Skin of body (tissue), 2 donors: ENCODE data around the gene MEIS3. TPM values are rescaled to one million over a fixed set of nuclear protein-coding genes. Genes with fewer than 3 reads are reported as not detected.

Experiments used
- DNase-seq: peaks from one replicate; lab custom pipeline; 2025; lab: John Stamatoyannopoulos, UW
- total RNA-seq: library from RNA; depleted of rRNA; stranded (reverse); fragments of >200 nt; gene quantifications from one replicate; pipeline ENCODE4 v1.2.3, GENCODE V29; 2014

Gene MEIS3
- total RNA-seq, 1 donor from 2014 or later, result 12.8 TPM

DNA sequence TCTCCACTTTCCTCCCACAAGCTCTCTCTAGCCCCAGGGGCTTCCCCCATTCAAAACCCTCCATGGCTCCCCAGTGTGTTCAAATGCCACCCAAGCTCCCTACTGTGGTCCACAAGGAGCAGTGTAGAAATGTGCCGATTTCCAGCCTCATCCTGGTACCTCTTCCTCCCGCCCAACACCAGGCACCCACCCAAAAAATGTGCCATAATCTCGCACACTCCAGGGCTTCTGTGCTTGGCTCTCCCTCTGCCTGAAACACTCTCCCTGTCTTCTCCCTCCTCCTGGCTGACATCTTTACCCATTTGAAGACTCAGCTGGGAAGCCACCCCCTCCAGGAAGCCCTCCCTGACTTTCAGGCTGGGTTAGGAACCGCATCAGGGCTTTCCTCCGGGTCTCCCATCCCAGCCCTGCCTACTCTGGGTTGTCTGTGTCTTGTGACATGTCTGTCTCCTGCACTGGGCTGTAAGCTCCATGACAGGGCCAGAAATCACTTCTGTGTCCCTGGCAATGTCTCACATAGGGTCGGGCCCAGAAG, 16.6 kb upstream of the MEIS3 start:
- DNase-seq, result no peak

DNA sequence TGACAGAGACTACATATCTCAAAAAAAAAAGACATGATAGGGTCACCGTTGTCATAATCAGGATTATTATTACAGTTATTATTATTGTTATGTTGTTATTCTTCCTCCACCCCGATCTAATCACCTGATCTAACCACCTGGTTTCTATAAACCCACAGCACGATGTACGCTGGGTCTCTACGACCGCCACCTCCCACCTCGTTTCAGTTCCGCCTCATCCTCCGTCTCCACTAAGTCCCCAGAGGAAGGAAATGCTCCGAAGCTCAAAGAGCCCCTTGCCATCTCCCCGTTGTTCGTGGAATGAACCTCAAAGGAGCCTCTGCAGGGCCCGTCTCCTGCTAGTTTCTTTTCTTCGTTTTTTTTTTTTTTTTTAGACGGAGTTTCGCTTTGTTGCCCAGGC, 15.9 kb upstream of the MEIS3 start:
- no peak for DNase-seq

DNA sequence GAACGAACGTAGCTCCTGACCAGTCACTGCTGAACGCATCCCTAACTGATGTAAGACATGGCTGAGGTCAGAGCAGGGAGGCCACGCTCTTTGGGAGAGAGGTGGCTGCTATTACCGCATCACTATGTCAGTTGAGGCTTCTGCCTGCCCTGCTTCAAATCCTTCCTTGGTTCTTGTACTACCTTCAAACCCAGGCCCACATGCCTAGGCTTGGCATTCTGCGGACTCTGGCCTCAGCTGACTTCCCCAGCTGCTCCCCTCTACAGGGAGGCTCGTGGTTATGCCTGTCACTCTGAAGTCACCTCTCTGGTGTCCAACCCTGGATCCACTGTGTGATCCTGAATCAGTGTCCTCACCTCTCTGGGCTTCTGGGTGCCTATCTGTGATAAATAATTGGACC, 14.8 kb upstream of the MEIS3 start:
- no peak for DNase-seq

DNA sequence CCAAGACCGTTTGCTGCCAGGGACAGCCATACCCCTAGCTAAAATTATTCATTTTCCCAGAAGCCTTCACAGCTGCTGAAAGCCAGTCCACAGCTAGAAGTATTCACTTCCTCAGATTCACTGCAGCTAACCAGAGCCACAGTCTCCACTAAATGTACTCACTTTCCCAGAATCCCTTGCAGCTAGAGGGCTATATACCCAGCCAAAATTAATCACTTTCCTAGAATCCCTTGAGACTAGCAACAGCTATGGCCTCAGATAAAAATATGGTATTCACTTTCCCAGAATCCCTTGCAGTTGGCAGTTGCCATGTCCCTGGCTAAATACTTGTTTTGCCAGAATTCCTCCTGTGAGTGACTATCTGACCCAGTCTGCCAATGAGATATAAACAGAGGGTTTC, 13.8 kb upstream of the MEIS3 start:
- DNase-seq, result no peak

DNA sequence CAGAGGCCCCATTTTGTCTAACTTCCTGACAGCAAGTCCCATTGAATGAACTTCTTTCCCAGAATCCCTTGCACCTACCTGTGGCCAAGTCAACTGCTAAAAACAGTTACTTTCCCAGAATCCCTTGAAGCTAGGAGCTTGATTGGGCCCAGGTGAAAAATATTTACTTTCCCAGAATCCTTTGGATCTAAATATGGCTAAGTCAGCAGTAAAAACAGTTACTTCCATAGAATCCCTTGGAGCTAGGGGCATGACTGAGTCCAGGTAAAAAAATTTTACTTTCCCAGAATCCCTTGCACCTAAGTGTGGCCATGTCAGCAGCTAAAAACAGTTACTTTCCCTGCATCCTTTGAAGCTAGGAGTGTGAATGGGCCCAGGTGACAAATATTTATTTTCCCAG, 13.2 kb upstream of the MEIS3 start:
- DNase-seq, result no peak

DNA sequence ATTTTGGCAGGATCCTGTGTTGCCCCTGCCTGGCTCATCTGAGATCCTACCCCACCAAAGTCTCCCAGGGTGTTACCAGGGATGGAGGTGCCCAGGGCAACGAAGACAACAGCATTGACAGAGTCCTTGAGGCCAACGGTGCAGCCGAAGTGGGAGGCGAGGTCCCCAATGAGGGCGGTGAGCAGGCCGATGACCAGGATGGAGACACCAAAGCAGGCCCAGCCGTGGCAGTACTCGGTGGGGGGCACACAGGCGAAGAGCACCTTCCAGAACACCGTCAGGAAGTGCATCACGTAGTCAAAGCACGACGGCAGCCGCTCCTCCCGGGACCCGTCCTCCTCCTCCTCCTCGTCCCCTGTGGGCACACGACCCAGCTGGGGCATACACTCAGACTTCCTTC, 12.8 kb upstream of the MEIS3 start:
- DNase-seq, result no peak

DNA sequence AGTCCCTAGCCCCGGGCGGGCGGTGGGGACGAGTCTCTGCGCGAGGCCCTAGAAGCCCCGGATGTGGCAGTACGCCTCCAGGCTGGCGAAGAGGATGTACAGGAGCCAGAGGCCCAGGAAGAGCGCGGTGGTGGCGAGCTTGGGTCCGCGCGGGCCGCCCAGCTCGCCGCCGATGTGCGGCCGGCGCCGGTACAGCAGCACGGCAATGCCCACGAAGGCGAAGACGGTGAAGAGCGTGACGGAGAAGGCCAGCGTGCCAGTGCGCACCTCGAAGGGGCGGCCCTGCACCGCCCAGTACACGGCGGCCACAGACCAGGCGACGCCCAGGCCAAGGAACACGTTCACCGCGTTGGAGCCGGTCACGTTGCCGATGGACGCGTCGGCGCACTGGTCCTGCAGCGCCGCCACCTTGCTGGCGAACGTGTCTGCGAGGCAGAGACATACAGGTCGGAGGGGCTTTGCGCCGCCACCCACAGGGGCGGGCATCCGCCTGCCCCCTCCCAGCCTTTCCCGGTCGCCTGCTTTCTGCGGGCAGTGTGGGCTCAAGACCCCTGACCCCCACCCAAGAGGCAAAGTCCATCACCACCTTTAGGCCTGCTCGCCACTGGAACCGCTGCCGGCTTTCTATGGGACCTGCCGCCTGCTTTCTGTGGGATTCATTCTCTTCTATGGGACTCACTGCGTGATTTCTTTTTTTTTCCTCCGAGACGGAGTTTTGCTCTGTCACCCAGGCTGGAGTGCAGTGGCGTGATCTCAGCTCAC, 10.9 kb upstream of the MEIS3 start:
- DNase-seq, result no peak

DNA sequence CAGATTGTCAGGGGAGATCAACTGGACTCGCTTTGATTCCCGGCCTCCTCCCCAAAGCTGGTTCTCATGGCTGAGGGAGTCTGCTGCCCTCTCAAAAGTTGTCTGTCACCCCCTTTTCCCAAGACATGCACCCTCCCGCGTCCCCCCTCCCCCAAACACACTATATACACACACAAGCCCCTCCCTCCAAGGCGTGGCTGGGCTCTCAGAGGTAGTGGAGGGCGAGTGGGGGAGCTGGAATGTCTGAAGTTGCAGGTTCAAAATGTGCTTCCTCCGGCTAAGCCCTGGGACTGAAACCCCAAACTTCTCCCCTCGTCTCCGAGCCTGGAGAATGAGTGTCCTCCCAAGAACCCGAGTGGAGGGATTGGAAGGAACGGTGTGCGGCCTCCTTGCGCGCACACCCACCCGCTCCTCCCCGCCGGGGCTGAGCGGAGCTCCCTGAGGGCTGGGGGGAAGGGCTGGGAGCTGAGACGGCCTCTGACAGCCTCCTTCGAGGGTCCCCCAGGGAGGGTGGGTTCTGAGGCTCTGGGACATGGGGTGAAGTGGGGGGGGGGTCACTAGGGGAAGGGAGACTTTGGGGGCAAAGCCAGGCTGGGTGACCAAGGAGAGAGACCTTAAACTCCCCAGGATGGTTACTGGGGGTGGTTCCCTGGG, 9.9 kb upstream of the MEIS3 start:
- DNase-seq, result no peak

DNA sequence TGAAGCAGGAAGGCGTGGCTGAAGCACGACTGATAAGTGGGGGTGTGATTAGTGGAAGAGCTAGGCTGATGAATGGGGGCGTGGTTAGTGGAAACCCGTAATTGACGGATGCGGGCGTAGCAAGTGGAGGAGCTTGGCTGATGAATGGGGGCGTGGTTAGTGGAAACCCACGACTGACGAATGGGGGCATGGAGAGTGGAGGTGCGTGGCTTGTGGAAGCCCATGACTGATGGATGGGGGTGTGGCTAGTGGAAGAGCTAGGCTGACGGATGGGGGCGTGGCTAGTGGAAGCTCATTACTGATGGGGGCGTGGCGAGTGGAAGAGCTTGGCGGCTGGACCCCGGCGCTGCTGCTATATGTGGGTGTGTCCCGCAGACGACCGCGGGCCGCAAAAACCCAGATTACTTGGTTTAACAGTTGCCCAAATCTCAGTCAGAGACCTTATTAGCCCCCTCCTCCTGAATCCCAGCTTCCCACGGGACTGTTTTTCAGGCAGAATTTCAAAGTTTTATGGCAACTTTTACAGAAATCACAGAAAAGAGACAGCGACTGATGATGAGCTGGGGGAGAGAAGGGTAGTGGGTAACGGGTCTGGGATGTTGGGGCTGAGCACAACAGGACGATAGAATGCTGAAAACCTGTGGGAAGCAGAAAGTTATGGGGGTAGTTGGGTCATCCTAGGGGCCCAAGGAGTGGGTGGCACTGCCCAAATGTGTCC, 9.0 kb upstream of the MEIS3 start:
- peak; percentile 82 for DNase-seq

DNA sequence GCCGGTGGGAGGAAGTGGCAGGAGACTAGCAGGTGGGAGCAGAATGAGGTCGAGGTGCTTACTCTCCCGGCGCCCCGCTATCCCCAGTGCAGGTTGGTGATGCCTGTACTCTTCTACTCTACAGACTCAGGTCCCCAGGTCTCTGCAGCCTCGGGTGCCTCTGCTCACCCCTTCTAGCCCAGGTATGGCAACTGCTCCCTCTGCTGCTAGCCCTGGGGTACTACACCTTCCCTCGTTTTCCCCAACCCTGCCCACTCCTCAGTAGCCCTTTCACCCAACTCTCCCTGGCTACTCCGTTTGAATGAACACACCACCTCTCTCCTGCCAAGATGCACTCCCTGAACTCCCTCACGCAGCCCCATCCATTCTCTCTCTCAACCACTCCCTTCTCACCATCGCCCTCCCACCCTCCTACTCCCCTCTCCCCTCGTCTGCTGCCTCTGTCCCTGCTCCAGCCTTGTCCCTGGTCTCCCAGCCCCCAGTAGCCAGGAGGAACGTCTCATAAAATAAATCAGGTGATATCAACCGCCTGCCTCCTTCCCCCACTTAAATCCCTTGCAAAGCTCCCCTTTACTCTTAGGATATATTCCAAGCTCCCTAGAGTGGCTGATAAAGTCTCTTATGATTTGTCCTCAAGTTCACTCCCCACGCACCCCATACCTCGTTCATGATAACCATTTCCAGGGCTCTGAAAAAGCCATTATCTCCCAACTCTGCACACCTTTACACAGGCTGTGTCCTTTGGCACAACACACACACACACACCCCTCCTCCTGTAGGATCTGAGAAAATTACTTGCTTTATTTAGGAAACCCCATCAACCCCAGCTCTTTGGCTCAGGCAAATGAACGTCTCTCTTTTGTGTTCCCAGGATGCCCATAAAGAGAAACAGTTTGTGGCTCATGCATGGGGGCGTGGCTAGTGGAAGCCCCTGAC, 8.2 kb upstream of the MEIS3 start:
- DNase-seq, result no peak

DNA sequence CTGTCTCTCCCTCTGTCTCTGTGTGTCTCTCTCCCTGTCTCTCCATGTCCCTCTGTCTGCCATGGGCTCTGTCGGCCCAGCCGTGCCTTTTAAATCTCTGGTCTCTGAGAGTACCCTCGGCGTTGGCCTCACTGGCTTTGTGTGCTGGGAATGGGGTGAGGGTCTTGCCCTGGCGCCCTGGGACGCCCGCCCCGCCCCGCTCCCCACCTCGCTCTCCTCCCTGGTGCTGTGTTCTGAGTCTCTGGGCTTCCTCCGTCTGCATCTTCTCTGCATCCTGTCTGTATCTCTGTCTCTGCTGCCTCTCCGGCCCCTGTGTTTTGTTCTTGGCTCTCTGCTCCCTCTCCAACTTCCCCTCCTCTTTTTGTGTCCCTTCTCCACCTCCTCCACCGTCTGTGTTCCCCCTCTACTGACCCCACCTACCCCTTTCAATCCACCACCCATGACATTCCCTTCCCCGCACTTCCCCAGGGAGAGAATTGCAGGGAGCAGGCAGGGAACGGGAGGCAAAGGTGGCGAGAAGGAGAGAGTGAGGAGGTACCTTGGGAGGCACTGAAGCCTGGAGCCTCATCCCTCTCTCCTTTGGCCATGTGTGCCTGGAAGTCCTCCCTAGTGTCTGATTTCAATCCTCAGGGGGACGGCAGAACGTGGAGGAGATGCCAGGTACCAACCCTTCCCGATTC, 4.0 kb upstream of the MEIS3 start:
- DNase-seq, result no peak

DNA sequence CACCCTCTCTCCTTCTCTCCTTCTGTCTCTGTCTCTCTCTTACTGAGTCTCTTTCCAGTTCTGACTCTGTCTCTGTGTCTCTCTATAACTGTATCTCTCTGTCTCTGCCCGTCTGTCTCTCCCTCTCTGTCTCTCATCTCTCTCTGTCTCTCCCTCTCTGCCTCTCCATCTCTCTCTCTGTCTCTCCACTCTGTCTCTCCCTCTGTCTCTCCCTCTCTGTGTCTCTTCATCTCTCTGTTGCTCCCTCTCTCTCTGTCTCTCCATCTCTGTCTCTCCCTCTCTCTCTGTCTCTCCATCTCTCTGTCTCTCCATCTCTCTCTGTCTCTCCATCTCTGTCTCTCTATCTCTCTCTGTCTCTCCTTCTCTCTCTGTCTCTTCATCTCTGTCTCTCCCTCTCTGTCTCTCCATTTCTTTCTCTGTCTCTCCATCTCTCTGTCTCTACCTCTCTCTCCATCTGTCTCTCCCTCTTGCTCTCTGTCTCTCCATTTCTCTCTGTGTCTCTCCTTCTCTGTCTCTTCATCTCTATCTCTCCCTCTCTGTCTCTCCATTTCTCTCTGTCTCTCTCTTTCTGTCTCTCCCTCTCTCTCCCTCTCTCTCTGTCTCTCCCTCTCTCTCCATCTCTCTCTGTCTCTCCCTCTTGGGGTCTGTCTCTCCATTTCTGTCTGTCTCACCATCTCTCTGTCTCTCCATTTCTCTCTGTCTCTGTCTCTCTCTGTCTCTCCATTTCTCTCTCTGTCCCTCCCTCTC, 3.3 kb upstream of the MEIS3 start:
- DNase-seq, result no peak

DNA sequence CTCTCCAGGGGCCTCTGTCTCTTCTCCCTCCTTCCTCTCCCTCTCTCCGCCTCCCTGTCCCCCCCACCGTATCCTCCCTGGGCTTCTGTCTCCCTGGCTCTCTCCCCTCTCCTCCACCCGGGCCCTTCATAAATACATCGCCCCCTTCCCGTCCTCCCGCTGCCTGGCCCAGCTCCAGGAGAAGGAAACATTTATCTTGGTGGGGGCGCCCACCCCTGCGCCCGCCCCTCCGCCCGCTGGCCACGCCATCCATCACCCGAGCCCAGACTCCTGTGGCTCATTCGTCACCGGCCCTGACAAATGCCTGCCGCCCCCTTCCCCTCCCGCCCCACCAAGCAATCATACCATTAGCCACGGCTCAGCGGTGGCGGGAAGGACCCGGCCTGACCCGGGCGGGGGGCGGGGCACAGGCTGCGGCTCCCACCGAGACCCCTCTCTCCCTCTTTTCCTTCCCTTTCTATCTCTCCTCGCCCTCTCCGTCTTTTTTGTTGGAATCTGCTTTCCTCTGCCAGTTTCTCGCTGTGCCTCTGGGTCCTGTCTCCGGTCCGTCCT, 2.6 kb upstream of the MEIS3 start:
- no peak for DNase-seq

DNA sequence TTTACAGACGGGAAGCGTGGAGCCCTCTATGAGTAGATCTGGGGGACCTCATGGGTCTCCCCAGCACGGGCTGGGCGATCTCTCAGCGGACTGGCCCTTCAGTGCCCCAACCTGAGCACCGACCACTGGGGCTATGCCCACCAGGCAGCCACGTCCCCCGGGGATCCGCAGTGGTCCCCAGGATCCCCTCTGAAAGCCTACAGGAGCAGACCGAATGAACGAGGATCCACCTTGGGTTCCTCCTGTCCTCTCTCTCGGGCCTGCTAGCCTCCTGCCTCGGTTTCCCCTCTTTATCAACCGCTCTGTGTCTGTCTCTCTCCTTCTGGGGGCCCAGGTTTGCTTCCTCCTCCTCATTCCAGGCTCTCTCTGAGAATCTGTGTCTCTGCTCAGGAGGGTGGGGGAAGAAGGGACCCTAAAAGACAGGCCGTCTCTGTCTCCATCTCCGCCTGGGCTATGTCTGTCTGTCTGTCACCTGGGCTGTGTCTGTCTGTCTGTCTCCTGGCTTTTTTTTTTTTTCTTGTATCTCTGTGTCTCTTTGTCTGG, 2.0 kb upstream of the MEIS3 start:
- no peak for DNase-seq

DNA sequence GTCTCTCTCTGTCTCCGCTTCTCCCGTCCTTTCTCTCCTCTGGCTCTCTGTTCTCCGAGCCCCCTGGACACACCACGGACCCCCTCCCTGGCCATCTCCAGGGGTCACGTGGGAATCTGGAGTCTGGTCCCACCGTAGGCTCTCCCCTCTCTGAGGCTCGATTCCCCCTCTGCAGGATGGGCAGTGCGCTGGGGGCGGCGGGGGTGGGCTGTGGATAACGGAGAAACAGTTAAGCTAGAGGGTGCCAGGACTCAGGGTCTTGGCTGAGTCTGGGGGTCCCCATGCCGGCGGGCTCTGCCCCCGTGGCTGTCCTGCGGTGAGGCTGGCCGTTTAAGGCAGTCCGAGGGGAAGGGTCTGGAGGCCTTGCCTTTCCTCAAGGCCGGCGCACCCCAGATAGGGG, 462 bp upstream of the MEIS3 start:
- no peak for DNase-seq

DNA sequence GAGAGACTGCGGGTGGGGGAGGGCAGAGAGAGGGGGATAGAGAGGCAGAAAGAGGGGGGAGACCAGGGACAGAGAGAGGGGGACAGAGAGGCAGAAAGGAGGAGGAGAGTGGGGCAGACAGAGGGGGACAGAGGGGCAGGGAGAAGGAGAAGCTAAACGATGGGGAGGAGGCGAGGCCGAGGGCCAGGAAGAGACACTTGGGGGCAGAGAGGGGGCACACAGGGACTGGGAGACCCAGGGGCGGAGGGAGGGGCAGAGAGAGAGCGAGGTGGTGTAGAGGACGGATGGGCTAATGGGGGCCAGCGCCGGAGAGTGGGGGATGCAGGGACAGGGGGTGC, 666 bp downstream of the MEIS3 start:
- no peak for DNase-seq

DNA sequence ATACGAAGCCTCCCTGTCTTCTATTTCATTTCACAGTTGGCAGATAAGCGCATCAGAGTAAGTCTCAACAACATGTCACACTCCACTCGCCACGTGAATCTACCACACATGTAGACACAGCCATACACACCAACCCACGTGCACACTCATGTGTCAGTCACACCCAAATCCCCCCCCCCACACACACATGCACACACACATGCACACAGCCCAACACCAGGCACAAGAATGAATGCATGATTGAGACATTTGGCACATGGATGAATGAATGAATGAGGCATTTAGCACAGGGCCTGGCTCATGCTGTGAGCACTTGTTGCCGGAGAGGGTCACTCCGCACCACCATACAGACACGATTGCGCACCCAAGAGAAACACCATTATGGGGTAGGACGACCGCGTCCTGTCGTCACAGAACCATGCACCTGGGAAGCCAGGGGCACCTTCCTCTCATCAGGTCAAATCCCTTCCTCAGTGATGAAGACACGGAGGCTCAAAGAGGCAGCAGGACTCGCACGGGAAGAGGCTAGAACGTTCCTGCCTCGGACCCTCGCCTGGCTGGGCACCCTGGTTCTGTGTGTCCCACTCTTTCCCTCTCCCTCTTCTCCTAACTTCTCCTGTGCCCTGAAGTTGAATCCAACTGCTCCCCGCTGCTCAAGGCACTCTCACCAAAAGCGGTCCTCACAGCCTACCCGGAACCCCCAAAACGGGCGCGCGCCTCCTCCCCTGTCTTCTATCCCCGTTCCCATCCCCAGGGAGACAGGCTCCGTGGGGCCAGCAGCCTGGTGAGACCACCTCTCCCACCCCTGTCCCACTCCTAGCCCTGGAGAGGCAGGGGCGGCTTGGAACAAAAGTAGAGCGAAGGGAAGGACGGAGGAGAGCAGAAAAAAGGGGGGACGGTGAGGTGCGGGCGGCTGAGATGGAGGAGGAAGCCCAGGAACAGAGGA, 1.3 kb downstream of the MEIS3 start:
- no peak for DNase-seq

DNA sequence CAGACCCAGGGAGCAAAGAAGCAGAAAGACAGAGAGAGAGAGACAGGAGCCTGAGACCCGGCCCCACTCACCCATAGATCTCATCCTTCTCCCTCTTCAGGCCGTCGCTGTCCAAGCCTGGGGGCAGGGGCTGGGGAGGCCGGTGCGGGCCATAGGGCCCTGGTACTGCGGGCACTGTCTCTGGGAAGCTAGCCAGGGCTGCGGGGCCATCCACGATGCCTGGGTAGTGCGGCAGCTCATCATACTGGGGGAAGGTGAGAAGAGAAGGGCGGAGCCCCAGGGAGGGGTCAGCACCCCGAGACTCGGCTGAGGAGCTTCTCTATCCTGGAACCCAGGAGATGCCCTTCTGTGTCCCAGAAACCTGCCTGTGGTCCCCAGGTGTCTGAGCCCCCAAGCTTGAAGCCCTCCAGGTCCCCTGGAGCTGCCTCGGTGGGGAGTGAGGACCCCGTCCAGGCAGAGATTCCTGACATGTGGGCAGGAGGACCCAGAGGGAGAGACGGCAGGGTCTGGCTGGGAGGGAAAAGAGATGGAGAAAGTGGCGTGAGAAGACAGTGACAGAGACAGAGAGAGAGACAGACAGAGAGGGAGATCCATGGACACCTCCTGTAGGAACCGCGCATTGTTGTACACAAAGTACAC, 2.1 kb downstream of the MEIS3 start:
- DNase-seq, result no peak
